Mucosa of stomach (tissue), 1 donor: Measurements from ENCODE around the gene SLC25A19.
A peak's percentile ranks its signal among the peaks of the same experiment; 100 is the strongest.

Experiments used
- H3K27me3 ChIP-seq: one replicate; pipeline ENCODE4 v1.7.0; 2013; ENCODE audit warnings: mild to moderate bottlenecking, low read length; ENCODE audit not compliant: control insufficient read depth, insufficient read depth
- H3K36me3 ChIP-seq: one replicate; pipeline ENCODE4 v1.7.0; 2013; ENCODE audit warnings: low read length; ENCODE audit not compliant: control insufficient read depth, insufficient read depth
- H3K4me1 ChIP-seq: one replicate; pipeline ENCODE4 v1.7.0; 2013; ENCODE audit warnings: mild to moderate bottlenecking, low read length; ENCODE audit not compliant: control insufficient read depth, insufficient read depth
- H3K4me3 ChIP-seq: one replicate; pipeline ENCODE4 v1.7.0; 2013; ENCODE audit warnings: low read length
- H3K9ac ChIP-seq: one replicate; pipeline ENCODE4 v1.7.0; 2013; ENCODE audit warnings: mild to moderate bottlenecking, low read length, moderate library complexity
- H3K9me3 ChIP-seq: one replicate; pipeline ENCODE4 v1.7.0; 2013; ENCODE audit warnings: mild to moderate bottlenecking, low read length, moderate library complexity; ENCODE audit not compliant: control insufficient read depth
- donor health status: Pancreatic carcinoma.

SLC25A19 gene

GRCh38 chr17:75318211-75318610 lies 29.0 kb upstream of the SLC25A19 start:
- peak overlapping the region; percentile 33 for H3K9ac ChIP-seq
- H3K27me3 ChIP-seq: no peaks in the 10 kb centered on the region
- peaks cover 4% of the 10 kb centered on the region for H3K4me1 ChIP-seq
- H3K9me3 ChIP-seq: no peaks in the 10 kb centered on the region
- H3K36me3 ChIP-seq: no peaks in the 10 kb centered on the region
- no peak overlapping the region for H3K4me3 ChIP-seq

GRCh38 chr17:75317671-75318070 lies 28.4 kb upstream of the SLC25A19 start:
- Histone ChIP-seq H3K36me3 (no peaks in the 10 kb centered on the region), H3K4me3 (no peak overlapping the region), H3K9me3 (no peaks in the 10 kb centered on the region), H3K9ac (no peak overlapping the region), H3K27me3 (no peaks in the 10 kb centered on the region), H3K4me1 (peaks cover 4% of the 10 kb centered on the region)

DNA sequence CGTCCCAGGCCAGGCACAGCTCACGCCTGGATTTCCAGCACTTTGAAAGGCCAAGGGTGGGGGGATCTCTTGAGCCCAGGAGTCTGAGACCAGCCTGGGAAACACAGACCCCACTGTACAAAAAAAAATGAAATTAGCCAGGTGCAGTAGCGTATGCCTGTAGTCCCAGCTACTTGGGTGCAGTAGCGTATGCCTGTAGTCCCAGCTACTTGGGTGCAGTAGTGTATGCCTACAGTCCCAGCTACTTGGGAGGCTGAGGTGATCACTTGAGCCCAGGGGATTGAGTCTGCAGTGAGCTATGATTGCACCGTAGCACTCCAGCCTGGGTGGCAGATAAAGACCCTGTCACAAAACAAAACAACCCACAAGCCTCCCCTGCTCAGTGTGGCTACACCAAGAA lies 27.0 kb upstream of the SLC25A19 start:
- Histone ChIP-seq H3K4me3 (no peak overlapping the region), H3K27me3 (no peaks in the 10 kb centered on the region), H3K9ac (no peak overlapping the region), H3K9me3 (no peaks in the 10 kb centered on the region), H3K4me1 (peaks cover 4% of the 10 kb centered on the region), H3K36me3 (no peaks in the 10 kb centered on the region)

DNA sequence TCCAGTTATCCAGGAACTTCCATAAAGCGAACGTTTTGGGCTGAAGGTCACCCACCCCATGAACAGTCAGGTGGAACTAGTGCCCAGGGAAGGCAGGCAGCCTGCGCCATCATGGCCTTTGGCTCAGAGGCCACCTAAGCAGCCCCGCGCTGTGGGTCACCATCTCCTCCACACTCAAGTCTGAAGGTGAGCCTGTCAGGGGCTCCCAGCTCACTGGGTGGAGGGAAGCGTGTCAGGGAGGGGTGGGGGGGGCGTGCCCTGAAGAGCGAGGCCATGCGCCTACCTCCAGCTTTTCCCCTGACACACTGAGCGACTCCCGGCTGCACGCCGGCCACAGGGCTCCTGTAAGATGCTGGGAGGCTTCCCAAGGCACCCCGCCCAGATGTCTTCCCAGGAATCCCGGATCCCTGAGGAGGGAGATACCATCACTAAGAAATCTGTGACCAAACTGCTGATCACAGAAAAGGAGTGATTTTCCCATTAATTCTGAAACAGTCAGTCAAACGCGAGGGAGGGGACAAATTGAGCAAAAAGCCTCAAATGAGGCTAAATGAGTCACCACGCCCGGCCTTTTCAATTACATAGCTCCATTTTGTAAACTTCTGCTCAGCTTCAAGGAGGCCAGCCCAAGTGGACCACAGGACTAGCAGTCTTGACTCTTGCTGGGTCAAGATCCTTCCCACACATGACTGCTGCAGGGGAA lies 26.5 kb upstream of the SLC25A19 start:
- Histone ChIP-seq H3K4me1 (peaks cover 4% of the 10 kb centered on the region), H3K36me3 (no peaks in the 10 kb centered on the region), H3K9ac (no peak overlapping the region), H3K4me3 (no peak overlapping the region), H3K27me3 (no peaks in the 10 kb centered on the region), H3K9me3 (no peaks in the 10 kb centered on the region)

- H3K36me3 ChIP-seq: no peaks in the 10 kb centered on the region
- no peak overlapping the region for H3K9ac ChIP-seq
- H3K9me3 ChIP-seq: no peaks in the 10 kb centered on the region
- no peaks in the 10 kb centered on the region for H3K27me3 ChIP-seq
- H3K4me1 ChIP-seq: peaks cover 16% of the 10 kb centered on the region
- no peak overlapping the region for H3K4me3 ChIP-seq
These were observed 24.8 kb upstream of the SLC25A19 start for GRCh38 chr17:75313941-75314551.

GRCh38 chr17:75308732-75309629 lies 19.7 kb upstream of the SLC25A19 start:
- H3K4me3 ChIP-seq: no peak overlapping the region
- peaks cover 29% of the 10 kb centered on the region for H3K4me1 ChIP-seq
- H3K27me3 ChIP-seq: no peaks in the 10 kb centered on the region
- no peaks in the 10 kb centered on the region for H3K9me3 ChIP-seq
- peak overlapping the region; percentile 72 for H3K9ac ChIP-seq
- H3K36me3 ChIP-seq: no peaks in the 10 kb centered on the region

- Histone ChIP-seq H3K9ac (no peak overlapping the region), H3K9me3 (no peaks in the 10 kb centered on the region), H3K36me3 (no peaks in the 10 kb centered on the region), H3K27me3 (no peaks in the 10 kb centered on the region), H3K4me1 (peaks cover 29% of the 10 kb centered on the region), H3K4me3 (no peak overlapping the region)
These were observed 18.9 kb upstream of the SLC25A19 start for GRCh38 chr17:75307957-75308731.

- Histone ChIP-seq H3K9ac (no peak overlapping the region), H3K4me1 (no peaks in the 10 kb centered on the region), H3K9me3 (no peaks in the 10 kb centered on the region), H3K36me3 (no peaks in the 10 kb centered on the region), H3K4me3 (no peak overlapping the region), H3K27me3 (no peaks in the 10 kb centered on the region)
These were observed 12.4 kb upstream of the SLC25A19 start for GRCh38 chr17:75301502-75302206.

- Histone ChIP-seq H3K9me3 (no peaks in the 10 kb centered on the region), H3K27me3 (no peaks in the 10 kb centered on the region), H3K36me3 (no peaks in the 10 kb centered on the region), H3K9ac (no peak overlapping the region), H3K4me1 (no peaks in the 10 kb centered on the region), H3K4me3 (no peak overlapping the region)
These were observed 11.8 kb upstream of the SLC25A19 start for GRCh38 chr17:75301049-75301448.

DNA sequence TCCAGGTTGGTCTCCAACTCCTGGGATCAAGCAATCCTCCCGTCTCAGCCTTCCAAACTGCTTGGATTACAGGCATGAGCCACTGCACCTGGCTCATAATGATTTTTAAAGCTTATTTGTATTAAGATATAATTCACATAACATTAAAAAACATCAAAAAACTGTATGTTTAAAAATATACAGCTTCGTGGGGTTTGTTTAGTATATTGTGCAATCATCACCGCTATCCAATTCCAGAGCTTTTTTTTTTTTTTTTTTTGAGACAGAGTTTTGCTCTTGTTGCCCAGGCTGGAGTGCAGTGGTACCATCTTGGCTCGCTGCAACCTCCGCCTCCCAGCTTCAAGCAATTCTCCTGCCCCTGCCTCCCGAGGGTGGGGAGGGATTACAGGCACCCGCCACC lies 11.0 kb upstream of the SLC25A19 start:
- Histone ChIP-seq H3K27me3 (no peaks in the 10 kb centered on the region), H3K4me3 (no peak overlapping the region), H3K9me3 (no peaks in the 10 kb centered on the region), H3K9ac (no peak overlapping the region), H3K36me3 (no peaks in the 10 kb centered on the region), H3K4me1 (no peaks in the 10 kb centered on the region)
